ENCODE results near the gene PPIP5K2.
"Not testable (repeated sequence)": the region's sequence is repeated elsewhere in the genome, so short reads cannot be mapped to it uniquely, and the experiment has no call there.

PPIP5K2 gene

DNA sequence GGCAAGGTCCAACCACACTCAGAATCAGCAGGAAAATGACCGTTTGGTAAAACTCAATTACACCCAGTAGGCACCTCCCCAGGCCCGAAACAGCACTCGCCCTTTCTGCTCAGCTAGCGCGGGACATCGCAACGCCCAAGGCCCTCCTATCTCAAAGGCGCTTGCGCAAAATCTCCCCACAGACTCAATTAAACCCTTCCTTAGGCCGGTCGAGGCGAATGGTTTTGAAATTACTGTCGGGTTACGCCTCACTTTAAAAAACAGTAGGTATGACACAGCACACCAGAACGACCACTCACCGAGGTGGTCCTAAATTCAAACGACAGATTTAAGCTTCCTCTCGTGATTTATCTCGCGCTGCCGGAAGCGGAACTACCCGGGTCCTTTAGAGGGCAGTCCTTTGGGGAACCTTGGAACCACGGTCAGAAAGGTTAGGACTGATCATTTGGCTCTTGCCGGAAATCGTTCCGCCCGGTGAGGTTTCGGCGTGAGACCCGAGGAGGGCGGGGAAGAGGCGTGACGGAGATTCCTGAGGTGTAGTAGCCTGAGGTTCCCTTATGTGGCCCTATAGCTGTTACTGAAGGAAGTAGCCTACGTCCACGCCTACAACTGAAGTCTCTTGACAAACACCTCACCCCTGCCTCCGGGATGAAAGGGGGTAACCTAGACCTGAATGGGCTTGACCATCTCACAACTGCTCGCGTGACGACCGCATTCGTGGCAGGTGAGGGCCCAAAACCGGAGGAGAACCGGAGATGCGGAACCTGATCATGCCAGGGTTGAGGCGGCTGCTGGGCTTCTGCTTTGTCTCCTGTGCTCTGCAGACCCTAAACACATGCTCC, at the start of gene PPIP5K2, which contains the start of gene GIN1:
Gene PPIP5K2, plus strand, starts transcription at position 537 of the 842 bp plus-strand sequence. CDS start 9,289 bp downstream, outside the sequence.
Gene GIN1, minus strand, starts transcription at position 374 of the 842 bp plus-strand sequence. CDS start 11,431 bp downstream, outside the sequence.
- peak; percentile 99 for DNase-seq (ENCODE audit: low read depth)

DNA sequence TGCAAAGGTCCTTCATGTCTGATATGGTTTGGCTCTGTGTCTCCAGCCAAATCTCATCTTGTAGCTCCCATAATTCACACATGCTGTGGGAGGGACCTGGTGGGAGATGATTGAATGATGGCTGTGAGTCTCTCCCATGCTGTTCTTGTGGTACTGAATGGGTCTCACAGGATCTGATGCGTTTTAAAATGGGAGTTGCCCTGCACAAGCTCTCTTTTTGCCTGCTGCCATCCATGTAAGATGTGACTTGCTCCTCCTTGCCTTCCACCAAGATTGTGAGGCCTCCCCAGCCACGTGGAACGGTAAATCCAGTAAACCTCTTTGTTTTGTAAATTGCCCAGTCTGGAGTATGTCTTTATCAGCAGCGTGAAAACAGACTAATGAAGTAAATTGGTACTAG, 46.6 kb upstream of the PPIP5K2 start:
- not testable (repeated sequence) for DNase-seq (ENCODE audit: low read depth)

DNA sequence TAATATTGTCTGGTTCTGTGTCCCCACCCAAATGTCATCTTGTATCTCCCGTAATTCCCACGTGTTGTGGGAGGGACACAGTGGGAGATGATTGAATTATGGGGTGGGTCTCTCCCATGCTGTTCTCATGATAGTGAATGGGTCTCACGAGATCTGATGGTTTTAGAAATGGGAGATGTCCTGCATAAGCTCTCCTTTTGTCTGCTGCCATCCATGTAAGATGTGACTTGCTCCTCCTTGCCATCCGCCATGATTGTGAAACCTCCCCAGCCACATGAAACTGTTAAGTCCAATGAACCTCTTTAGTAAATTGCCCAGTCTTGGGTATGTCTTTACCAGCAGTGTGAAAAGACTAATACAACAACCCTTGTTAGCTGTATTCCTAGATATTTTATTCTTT, 44.7 kb upstream of the PPIP5K2 start:
- no peak for DNase-seq (ENCODE audit: low read depth)

DNA sequence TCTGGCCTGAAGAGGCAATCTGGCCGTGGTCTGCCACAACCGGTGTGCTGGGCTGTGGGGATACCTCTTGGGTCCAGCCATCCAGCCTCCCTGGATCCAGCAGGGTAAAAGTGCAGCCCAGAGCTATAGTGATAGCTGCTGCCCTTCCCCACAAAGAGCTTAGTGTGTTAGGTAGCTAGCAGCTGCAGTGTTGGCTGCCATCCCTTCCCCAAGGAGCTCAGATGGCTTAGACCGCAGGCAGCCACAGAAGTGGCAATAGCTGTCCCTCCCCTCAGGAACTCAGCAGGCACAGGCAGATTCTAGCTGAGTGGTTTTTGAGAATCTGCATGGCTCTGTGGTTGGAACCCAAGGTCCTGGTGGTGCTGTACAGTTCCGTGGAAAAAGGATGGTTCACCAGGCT, 40.3 kb upstream of the PPIP5K2 start:
- DNase-seq (ENCODE audit: low read depth) = no peak

DNA sequence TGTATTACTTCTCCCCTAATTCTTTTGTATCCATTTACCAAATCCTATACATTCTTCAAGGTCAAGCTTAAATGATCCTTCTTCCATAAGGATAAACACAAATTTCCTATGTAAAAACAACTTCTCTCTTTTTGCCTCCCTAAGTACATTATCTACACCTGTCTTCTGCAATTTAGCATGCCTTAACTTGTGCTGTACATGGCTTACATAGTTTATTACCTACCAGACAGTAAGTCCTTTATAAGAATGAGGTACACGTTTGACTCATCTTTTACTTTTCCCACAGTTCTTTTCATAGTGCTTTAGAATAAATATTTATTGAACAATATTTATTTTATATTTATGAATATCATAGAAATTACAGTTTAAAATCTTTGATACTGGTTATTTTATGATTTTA, 33.6 kb upstream of the PPIP5K2 start:
- no peak for DNase-seq (ENCODE audit: low read depth)

GRCh38 chr5:103089272-103089671, 30.8 kb upstream of the PPIP5K2 start:
- no peak for DNase-seq (ENCODE audit: low read depth)

DNA sequence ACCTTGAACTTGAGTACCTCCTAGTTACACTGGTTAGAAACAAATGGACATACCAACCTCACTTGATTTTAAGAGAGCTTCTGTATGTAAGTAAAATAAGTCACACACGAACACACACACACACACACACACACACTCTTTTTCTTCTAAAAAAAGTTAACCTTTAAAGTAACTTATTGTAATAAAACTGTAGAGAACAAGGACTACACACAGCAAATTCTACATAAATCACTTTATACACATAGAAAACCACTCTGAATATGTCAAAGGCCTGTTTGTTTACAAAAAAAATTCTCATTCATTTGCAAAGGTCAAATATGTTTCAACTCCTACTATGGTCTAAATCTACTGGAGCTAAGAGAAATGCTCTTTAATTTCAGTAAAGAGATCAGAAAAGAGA, 29.3 kb upstream of the PPIP5K2 start:
- DNase-seq (ENCODE audit: low read depth) = peak; percentile 6

GRCh38 chr5:103092676-103093075, 27.4 kb upstream of the PPIP5K2 start:
- peak; percentile 78 for DNase-seq (ENCODE audit: low read depth)

- no peak for DNase-seq (ENCODE audit: low read depth)
Observed at GRCh38 chr5:103093727-103094126, 26.4 kb upstream of the PPIP5K2 start.

- DNase-seq (ENCODE audit: low read depth) = peak; percentile 73
Observed at GRCh38 chr5:103094737-103095136, 25.4 kb upstream of the PPIP5K2 start.

DNA sequence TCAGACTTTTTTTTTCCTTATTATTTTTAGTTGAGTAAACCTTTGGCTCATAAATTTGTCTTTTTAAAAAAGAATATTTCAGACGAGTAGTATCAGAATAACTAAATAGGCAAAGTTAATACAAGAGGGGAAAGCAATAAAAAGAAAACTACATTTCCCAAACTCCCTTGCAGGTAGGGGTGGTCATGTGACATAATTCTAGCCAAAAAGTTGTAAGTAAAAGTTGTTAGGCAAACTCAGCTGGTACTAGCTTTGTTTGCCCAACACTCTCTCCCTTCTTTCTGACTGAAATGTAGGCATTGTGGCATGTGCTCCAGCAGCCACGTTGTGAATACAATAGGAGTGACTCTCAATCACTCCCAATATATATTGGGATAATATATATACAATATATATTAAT, 21.1 kb upstream of the PPIP5K2 start:
- DNase-seq (ENCODE audit: low read depth) = peak; percentile 2

- peak; percentile 36 for DNase-seq (ENCODE audit: low read depth)
Observed at GRCh38 chr5:103101079-103101750, 18.9 kb upstream of the PPIP5K2 start.

GRCh38 chr5:103102234-103102633, 17.9 kb upstream of the PPIP5K2 start:
- DNase-seq (ENCODE audit: low read depth) = no peak

DNA sequence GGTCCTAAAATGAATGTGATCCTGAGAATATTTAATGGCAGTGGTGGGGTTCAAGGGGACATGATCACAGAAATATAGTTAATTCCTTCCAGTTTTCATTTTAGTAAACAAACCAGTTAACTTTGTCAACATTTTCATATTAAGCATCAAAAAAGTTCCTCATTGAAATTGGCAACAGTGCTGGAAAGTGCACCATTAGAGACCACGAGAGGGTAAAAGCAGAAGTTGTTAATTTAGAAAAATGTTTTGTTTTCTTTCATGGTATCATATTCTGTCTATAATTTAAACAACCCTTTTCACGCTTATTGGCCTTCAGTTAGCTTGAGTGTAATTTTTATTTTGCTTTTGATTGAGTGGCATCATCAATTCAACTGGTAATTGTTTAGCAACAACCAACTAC, 12.0 kb upstream of the PPIP5K2 start:
- no peak for DNase-seq (ENCODE audit: low read depth)

DNA sequence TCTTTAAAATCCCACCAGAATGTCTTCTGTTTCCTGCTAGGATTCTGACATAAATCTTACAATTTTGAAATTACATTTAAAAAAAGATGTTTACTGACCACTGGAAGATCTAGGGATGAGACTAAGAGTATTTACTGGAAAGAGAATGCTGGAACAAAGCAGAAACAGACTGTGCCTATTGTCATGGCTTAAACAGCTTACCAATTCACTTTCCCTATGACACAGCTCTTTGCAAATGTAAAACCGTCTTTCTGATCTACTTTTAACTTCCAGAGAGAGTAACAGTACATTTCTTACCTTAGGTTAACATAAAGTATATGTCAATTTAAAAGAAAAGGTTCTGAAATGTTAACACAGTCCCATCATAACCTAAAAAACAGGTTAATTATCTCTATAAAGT, 10.8 kb upstream of the PPIP5K2 start:
- DNase-seq (ENCODE audit: low read depth) = no peak

GRCh38 chr5:103110403-103110802, 9.7 kb upstream of the PPIP5K2 start:
- DNase-seq (ENCODE audit: low read depth) = no peak

- DNase-seq (ENCODE audit: low read depth) = no peak
Observed at GRCh38 chr5:103111468-103111867, 8.6 kb upstream of the PPIP5K2 start.

DNA sequence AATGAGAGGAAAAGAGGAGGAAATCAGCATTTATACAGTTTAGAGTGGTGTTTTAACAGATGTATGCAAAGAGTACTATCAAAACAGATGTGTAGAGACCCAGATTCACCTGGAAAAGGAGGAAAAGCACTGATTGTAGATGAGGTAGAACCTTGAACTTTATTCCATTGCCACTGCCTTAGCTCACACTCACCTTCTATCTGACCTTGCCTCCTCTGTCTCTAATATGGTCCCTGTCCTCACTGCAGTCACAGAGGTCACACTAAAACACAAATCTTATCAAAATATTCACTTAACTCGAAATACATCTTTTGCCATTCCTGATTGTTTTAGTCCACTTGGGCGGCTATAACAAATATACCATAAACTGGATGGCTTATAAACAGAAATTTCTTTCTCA, 7.2 kb upstream of the PPIP5K2 start:
- DNase-seq (ENCODE audit: low read depth) = no peak

DNA sequence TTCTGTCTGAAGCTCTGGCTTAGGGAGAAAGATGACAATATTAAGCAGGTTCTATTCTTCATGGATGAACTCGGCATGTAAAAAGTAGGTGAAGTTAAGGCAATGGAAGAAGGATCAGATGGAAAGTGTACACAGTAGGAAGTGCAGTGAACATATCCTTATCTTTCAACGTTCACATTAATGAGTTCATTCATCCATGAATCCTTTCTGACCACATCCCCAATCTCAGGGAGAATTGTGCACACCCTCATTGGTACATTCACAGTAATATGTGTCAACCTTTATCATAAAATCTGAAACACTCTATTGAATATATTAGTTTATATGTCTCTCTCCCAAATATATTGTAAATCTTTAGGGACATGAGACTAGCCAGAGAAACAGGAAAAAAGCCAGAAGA, 5.7 kb upstream of the PPIP5K2 start:
- no peak for DNase-seq (ENCODE audit: low read depth)

DNA sequence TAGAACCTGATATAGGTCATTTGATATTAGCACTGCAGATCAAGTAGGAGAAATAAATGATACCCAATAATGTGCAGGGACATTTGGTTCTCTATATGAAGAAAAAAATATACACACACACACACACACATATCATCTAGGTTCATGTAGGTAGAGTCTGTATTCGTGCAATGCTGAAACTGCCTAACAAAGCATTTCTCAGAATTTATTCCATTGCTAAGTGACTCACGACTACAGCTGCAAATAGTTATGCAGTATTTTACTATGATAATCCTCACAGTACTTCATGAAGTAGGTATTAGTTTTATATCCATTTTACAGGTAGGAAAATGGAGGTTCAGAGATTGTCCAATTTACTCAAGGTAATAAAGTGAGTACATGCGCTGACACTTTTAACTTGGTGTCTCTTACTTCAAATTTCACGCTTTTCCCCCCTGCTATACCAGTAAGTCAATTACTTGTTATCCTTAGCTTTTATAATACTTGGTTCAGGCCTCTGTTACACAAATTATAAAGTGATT, 2.6 kb upstream of the PPIP5K2 start:
- no peak for DNase-seq (ENCODE audit: low read depth)

DNA sequence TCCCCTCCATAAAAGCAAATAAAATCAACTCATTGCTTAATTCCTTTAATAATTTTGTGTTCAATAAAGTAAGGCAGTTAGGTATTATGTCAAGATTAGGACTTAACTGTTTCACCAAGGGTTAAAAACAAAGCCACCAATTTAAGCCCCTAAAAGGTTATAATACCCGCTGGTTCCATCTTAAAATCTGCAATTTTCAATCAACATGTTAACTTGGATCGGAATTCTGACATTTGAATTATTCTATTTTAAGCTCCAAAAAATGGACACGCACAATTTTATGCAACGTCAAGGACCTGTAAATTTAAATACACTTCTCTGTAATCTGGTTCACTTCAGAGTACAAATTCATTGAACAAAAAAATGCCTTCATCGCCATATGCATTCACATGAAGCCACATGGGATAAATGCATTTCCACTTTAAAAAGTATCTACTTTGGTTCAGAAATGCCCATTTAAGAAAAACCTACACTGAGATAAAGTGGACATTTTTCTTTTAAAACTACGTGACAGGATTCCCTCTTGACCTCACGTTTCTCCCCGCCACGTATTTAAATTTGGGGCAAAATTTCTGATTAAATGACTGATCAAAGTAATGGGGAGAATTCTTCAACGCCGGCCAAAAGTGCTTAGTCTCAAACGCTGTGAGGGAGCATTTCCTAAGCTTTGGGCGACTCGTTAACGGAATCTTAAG, 884 bp upstream of the PPIP5K2 start:
- DNase-seq (ENCODE audit: low read depth) = no peak

DNA sequence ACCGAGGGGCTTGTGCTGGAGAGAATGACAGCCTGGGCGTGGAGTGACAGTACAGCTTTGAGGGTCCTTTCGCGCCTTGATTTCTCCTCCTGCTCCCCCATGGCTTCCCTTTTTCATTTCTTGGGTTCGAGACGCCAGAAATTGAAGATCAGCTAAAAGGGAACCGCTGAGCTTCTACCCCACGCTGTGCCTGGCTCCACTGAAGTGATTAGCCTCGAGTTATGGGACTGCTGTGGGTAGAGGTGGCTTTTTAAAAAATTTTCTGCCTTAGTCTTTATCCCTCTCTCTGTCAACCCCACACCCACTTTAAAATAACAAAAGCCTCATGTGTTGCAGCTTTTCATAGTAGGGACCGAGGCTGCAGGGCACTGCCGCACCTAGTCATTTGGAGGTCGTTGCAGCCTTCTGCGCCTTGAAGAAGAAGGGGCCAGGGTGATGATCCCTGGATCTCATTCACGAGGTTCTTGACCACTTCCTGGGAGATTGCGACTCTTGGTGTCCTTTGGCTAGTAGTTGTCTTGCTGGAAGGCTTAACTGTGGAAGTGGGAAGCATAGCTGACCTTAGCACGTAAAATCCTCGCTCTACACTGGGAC, 603 bp downstream of the PPIP5K2 start:
- peak; percentile 31 for DNase-seq (ENCODE audit: low read depth)

Data from amniotic epithelial cell (primary cell).